GM21447 (cell line): Measurements from ENCODE around the gene PLD5.
"Not testable (repeated sequence)": the region's sequence is repeated elsewhere in the genome, so short reads cannot be mapped to it uniquely, and the experiment has no call there.

Experiments used
- ATAC-seq: cut with Tn5 transposase; IDR thresholded peaks from one replicate; pipeline ENCODE4 v1.9.1; 2021; ENCODE audit not compliant: unreplicated experiment

The PLD5 gene

GRCh38 chr1:242214455-242214854 lies 310.0 kb downstream of the PLD5 start:
- ATAC-seq = not testable (repeated sequence)

DNA sequence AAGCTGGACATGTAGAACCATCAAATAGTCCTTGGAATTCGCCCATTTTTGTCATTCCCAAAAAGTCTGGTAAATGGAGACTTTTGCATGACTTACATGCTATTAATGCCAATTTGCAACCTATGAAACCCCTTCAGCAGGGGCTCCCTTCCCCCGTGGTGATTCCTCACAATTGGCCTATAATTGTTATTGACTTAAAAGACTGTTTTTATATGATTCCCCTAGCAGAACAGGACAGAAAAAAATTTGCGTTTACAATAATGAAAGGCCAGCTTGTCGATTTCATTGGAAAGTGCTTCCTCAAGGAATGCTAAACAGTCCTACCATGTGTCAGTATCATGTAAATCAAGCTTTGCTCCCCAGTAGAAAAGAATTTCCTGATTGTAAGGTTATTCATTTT lies 311.5 kb downstream of the PLD5 start:
- not testable (repeated sequence) for ATAC-seq

- ATAC-seq = no peak
Observed at GRCh38 chr1:242212401-242212800, 312.1 kb downstream of the PLD5 start.

DNA sequence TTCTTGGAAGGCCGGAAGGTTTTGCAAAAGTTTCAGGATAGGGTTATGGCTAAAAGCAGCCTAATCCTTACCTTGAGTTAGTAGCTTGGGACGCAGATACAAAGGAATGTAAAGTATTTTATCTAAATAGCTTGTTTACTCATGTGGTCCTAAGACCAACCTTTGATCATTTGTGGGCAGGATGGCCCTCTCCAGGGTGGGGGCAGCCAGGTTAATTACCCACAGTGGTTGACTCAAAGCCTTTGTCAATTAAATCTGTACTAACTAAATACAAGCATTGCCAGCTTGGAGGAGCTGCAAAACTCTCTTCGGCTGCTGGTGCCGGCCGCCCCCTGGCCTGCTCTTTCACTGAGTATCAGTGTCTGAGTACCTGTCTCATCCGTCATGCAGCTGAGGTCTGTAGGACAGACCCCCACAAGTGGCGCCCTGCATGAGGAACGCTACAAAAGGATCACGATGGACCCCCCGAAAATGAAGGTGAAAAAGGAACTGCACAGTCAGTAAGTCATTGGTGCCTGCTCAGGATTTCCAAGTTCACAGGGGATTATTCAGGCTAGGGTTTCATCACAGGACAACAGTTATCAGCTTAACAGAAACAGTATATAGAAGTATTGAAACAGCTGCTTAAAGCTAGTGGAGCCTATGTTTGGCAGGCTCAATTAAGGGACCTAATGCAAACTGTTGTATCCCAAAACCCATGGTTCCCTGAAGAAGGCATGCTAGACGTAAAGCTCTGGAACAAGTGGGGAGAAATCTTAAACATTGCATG lies 313.1 kb downstream of the PLD5 start:
- ATAC-seq = no peak

DNA sequence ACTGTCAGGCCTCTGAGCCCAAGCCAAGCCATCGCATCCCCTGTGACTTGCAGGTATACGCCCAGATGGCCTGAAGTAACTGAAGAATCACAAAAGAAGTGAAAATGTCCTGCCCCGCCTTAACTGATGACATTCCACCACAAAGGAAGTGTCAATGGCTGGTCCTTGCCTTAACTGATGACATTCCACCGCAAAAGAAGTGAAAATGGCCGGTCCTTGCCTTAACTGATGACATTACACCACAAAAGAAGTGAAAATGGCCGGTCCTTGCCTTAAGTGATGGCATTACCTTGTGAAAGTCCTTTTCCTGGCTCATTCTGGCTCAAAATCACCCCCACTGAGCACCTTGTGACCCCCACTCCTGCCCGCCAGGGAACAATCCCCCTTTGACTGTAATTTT lies 314.2 kb downstream of the PLD5 start:
- not testable (repeated sequence) for ATAC-seq

- no peak for ATAC-seq
Observed at GRCh38 chr1:242209063-242209462, 315.4 kb downstream of the PLD5 start.

GRCh38 chr1:242208021-242208420 lies 316.5 kb downstream of the PLD5 start:
- ATAC-seq = no peak

GRCh38 chr1:242206994-242207393 lies 317.5 kb downstream of the PLD5 start:
- ATAC-seq = no peak

DNA sequence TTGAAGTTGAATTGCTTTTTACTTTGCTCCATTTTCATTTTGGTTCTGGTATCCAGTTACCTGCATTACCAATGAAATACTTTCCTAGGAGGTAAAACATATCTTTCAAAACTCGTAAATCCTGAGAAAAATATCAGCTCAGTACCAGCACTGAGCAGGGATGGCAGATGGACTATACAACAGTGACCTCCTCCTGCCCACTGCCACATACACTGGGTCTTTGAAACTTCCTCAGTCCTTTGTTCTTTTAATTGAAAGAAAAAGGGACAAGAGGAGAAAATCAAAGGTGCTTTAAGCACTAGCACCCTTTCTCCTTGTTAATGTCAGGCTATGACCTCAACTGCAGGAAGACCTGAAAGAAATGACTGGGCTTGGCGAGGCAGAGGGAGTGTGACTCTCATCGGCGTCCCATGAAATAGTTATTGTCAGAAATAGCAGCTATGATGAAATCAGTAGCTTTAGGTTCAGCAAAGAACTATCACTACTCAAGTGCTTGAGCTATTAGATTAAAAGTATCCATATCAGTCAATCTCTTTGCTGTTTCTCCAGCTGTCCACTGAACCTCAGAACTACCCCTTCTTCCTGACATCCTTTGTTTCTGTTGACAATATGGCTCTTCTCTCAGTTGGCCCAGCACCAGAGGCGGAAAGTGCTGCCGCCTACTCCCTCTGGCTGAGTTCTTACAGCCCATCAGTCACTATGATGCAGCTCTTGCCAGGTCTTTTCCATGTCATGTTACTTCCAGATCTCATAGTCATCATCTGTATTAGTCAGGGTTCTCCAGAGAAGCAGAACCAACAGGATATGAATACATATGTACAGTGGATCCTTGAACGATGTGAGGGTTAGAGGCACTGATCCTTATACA lies 318.6 kb downstream of the PLD5 start:
- no peak for ATAC-seq

DNA sequence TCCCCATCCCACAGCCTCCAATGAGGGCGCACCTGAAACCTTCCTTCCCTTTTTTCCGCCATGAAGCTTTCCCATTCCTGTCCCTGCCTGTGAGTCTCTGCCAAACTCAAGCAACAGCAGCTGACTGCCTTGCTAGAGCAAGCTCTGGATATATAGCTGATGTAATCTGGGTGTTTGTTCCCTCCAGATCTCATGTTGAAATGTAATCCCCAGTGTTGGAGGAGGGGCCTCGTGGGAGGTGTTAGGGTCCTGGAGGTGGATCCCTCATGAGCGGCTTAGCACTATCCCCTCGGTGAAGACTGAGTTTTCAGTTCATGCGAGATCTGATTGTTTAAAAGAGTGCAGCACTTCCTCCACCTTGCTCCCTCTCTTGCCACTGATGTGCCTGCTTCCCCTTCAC lies 321.2 kb downstream of the PLD5 start:
- no peak for ATAC-seq

GRCh38 chr1:242201090-242201489 lies 323.4 kb downstream of the PLD5 start:
- ATAC-seq = no peak

DNA sequence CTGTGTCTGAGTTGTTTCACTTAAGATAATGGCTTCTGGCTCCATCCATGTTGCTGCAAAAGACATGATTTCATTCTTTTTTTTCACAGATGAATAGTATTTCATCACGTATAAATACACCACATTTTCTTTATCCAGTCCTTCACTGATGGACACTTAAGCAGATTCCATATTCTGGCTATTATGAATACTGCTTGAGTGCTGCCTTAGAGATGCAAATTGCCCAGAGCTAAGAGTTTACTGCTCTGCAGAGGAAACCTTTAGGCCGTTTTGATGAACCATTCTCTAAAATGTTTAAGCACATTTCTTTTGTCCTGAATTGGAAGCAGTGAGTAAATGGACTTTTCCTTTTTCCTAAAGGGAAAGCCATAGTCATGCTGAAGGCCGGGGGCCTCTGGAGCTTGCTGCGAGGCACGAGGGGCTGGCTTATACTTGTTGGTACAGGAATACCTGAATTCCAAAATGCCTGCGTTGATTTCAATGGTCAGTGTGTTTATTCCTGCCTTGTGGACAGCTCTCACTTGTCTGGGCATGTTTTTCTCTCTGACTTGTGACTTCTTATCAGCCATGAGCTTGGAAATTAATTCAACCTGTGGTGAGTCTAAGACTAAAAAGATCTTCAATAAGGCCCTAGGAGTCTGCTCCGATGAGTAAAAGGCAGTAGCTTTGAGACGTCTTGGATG lies 324.6 kb downstream of the PLD5 start:
- no peak for ATAC-seq

DNA sequence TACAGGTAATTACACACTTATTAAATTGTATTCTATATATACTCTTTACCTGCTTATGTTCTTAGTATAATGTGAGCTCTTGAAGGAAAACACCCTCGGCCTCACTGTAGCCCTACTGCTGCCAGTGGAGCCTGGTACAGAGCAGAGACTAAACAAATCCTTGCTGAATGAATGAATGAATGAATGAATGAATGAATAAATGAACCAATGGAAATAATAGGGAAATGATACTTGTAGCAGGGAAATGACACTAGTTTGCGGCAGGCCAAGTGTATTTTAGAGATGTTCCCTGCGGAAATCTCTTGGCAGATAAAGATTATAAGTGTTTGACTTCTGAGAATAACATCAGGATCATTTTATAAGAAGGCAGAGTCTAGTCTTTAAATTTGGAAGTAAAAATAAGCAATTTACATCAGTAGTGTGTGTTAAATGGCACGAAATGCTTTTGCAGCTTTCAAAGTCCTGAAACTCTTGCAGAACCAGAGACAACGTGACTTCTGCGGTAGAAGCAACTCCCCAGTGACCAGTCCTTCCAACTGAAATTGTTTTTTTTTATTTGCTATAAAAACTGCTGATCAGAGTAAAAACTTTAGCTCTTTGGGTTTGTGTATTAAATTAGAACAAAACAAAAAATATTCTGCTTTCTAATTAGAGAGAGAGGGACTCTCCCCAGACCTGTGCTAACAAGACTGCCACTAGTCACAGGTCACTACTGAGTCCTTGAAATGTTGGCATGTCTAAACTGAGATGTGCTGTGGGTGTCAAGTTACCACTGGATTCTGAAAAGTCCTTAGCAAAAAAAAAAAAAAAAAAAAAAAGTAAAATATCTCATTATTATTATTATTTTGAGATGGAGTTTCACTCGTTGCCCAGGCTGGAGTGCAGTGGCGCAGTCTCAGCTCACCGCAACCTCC lies 326.3 kb downstream of the PLD5 start:
- no peak for ATAC-seq

DNA sequence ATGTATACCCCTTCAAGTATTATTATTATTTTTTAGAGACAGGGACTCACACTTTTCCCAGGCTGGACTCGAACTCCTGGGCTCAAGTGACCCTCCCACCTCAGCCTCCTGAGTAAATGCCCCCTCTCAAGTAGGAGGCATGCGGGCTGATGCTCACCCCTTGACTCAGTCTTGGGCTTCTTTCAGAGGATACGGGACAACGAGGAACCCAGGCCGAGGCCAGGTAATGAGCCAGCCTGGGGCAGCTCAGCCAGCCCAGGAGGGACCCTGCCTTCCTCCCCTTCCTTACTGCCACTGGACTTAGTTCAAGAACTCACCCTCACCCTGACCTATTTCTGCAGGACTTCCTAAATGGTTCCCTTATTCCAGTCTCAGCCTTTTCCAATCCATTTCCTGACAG lies 327.6 kb downstream of the PLD5 start:
- no peak for ATAC-seq

GRCh38 chr1:242196101-242196500 lies 328.4 kb downstream of the PLD5 start:
- ATAC-seq = no peak

- no peak for ATAC-seq
Observed at GRCh38 chr1:242189591-242189990, 334.9 kb downstream of the PLD5 start.

DNA sequence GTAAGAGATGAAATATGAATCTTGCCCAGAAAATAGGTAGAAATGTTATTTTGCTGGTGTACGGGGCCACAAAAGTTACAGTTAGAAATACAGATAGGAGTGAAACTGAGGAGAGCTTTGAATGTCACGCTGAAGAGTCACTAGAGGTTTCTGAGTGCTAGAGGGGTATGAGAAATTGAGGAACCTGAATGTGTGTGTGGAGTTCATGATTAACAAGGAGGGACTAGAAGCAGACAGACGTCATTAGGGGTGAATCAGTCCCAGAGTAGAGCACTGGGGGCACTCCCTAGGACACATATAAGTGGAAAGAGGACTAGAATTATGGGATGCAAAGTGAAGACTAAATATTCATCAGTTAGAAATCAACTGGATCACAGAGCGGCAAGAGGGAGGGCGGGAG lies 336.7 kb downstream of the PLD5 start:
- ATAC-seq = peak; percentile 90

DNA sequence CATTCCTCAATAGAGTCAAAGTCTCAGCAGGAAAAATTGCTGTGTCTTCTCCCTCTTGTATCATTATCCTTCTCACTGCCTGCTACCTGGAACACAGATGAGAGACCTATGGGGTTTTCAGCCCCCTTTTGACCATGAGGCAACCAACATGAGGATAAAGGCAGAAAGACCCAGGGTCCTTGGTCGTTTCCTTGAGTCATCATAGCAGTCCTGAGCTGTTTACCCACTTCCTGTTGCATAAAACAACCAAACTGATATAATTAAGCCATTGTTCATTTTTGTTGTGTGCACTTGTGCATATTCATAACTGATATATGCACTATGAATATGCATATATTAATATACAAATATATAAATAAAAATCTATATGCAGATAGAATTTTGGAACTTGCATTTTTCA lies 337.3 kb downstream of the PLD5 start:
- no peak for ATAC-seq

DNA sequence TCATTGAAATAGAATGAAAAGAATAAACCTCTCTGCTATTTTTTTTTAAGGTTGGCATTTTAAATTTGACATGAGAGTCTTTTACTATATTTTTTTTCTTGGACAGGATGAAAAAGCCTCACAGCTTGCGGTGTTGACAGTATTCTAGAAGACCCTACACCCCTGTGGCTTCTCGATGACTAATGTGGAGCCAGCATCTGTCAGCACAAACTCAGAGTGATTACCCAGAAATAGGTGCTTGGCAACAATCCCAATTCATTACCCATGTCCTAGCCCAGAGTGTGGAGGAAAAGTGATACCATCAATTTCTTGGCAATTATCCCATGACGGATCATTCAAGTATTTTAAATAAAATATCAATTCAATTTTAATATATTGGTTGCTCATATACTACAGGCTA lies 338.8 kb downstream of the PLD5 start:
- ATAC-seq = no peak

DNA sequence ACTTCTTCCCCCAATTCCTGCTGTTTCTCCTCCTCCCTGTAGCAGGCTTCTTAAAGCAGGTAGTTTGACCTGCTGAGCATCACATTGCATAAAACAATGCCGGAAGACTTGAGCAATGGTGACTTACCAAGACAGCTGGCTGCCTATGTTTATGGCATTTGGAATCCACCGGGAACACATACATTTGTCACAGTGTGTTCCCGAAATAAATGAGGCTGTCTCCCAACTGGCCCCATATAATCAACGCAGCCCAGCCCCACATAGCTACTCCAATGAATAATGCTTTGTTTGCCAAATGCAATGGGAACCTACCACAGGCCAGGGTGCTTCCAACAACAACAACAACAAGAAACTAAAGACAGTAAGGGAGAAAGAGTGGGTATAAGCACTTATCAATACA lies 339.5 kb downstream of the PLD5 start:
- no peak for ATAC-seq

DNA sequence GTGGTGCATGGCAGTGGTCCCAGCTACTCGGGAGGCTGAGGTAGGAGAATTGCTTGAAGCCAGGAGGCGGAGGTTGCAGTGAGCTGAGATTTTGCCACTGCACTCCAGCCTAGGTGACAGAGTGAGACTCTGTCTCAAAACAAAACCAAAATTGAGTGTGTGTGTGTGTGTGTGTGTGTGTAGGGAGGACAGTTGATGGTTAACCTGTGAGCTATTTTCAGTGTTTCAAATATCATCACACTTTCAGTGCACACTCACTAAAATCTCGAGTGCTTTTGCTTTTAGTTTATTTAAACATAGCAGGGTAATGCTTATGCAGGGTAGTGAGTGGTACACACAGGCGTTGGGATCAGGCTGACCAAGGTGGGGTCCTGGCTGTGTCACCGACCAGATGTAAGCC lies 344.7 kb downstream of the PLD5 start:
- ATAC-seq = peak; percentile 81
